Fibroblast of pulmonary artery (primary cell): Measurements from ENCODE around the gene RAB8B.
A peak's percentile ranks its signal among the peaks of the same experiment; 100 is the strongest.

ENCODE experiments used
- DNase-seq: peaks from one replicate; pipeline ENCODE4 v3.0.0-alpha.2; 2010; ENCODE audit warnings: low read depth
- H3K4me3 ChIP-seq: replicated peaks from 2 replicates; pipeline ENCODE4 v1.5.1; 2011; ENCODE audit warnings: low read depth, mild to moderate bottlenecking, control low read depth, low read length, moderate library complexity
- CTCF ChIP-seq: IDR thresholded peaks from 2 replicates; pipeline ENCODE4 v1.5.1; 2011; ENCODE audit warnings: mild to moderate bottlenecking, control low read depth, low read length, inconsistent platforms; ENCODE audit errors: missing control alignments

Gene RAB8B

GRCh38 chr15:63251701-63252100, 62.3 kb downstream of the RAB8B start:
- DNase-seq = no peak
- H3K4me3 ChIP-seq = no peak overlapping the region
- TF ChIP-seq CTCF = no peak

GRCh38 chr15:63252292-63252691, 62.9 kb downstream of the RAB8B start:
- H3K4me3 ChIP-seq = no peak overlapping the region
- no peak for DNase-seq
- TF ChIP-seq CTCF = no peak

- no peak for DNase-seq
- H3K4me3 ChIP-seq = no peak overlapping the region
- no peak for TF ChIP-seq CTCF
Observed at GRCh38 chr15:63254991-63255390, 65.6 kb downstream of the RAB8B start.

GRCh38 chr15:63255489-63255990, 66.1 kb downstream of the RAB8B start:
- no peak for TF ChIP-seq CTCF
- no peak for DNase-seq
- H3K4me3 ChIP-seq = no peak overlapping the region

- H3K4me3 ChIP-seq = no peak overlapping the region
- TF ChIP-seq CTCF = no peak
- DNase-seq = peak; percentile 78
Observed at GRCh38 chr15:63256433-63257274, 67.2 kb downstream of the RAB8B start.

- DNase-seq = no peak
- no peak for TF ChIP-seq CTCF
- H3K4me3 ChIP-seq = no peak overlapping the region
Observed at GRCh38 chr15:63258658-63259057, 69.3 kb downstream of the RAB8B start.

GRCh38 chr15:63260791-63261190, 71.4 kb downstream of the RAB8B start:
- no peak for TF ChIP-seq CTCF
- DNase-seq = peak; percentile 69
- no peak overlapping the region for H3K4me3 ChIP-seq
